Duodenal mucosa (tissue), 2 donors: ENCODE data around the gene ZSCAN20.

ENCODE experiments used
- H3K27ac ChIP-seq: one replicate; pipeline ENCODE4 v1.7.0; 2013; ENCODE audit warnings: low read depth, low read length
- H3K27me3 ChIP-seq, 2 donors: one replicate each; pipeline ENCODE4 v1.7.0; 2013; ENCODE audit warnings: low read length in 2 of 2, control low read depth in 1 of 2; ENCODE audit not compliant: insufficient read depth in 2 of 2, control insufficient read depth in 1 of 2
- H3K36me3 ChIP-seq, 2 donors: one replicate each; pipeline ENCODE4 v1.7.0; 2013; ENCODE audit warnings: low read length in 2 of 2, control low read depth in 1 of 2; ENCODE audit not compliant: insufficient read depth in 2 of 2, control insufficient read depth in 1 of 2
- H3K4me1 ChIP-seq, 2 donors: one replicate each; pipeline ENCODE4 v1.7.0; 2013; ENCODE audit warnings: low read length in 2 of 2, control low read depth in 1 of 2; ENCODE audit not compliant: insufficient read depth in 2 of 2, control insufficient read depth in 1 of 2
- H3K4me3 ChIP-seq, 2 donors: one replicate each; pipeline ENCODE4 v1.7.0; 2013; ENCODE audit warnings: low read length in 2 of 2, low read depth in 1 of 2
- H3K9ac ChIP-seq, 2 donors: one replicate each; pipeline ENCODE4 v1.7.0; 2013; ENCODE audit warnings: low read length in 2 of 2, low read depth in 1 of 2
- H3K9me3 ChIP-seq, 2 donors: one replicate each; pipeline ENCODE4 v1.7.0; 2013; ENCODE audit warnings: low read length in 2 of 2, control low read depth in 1 of 2; ENCODE audit not compliant: control insufficient read depth in 1 of 2

ZSCAN20 gene

GRCh38 chr1:33473900-33474299, 1.5 kb downstream of the ZSCAN20 start:
- Histone ChIP-seq H3K36me3 (no peaks in the 10 kb centered on the region), H3K9ac (no peak overlapping the region), H3K9me3 (no peaks in the 10 kb centered on the region), H3K4me3 (no peak overlapping the region), H3K27ac (no peak overlapping the region), H3K4me1 (peaks cover 44 to 50% of the 10 kb centered on the region in 2 donors), H3K27me3 (no peaks in the 10 kb centered on the region)

- H3K27ac ChIP-seq, result no peak overlapping the region
- H3K9ac ChIP-seq, result no peak overlapping the region
- H3K9me3 ChIP-seq, result no peaks in the 10 kb centered on the region
- no peaks in the 10 kb centered on the region for H3K27me3 ChIP-seq
- peaks cover 6 to 18% of the 10 kb centered on the region in 2 donors for H3K36me3 ChIP-seq
- peak overlapping the region; percentile 5 to 36 for H3K4me3 ChIP-seq
- peaks cover 38 to 45% of the 10 kb centered on the region in 2 donors for H3K4me1 ChIP-seq
Measured at GRCh38 chr1:33477451-33477850, 5.0 kb downstream of the ZSCAN20 start.

- peaks cover 6 to 23% of the 10 kb centered on the region in 2 donors for H3K36me3 ChIP-seq
- no peak overlapping the region for H3K9ac ChIP-seq
- H3K9me3 ChIP-seq, result no peaks in the 10 kb centered on the region
- no peaks in the 10 kb centered on the region for H3K27me3 ChIP-seq
- H3K4me3 ChIP-seq, result no peak overlapping the region
- H3K27ac ChIP-seq, result no peak overlapping the region
- H3K4me1 ChIP-seq, result peaks cover 14 to 15% of the 10 kb centered on the region in 2 donors
Measured at GRCh38 chr1:33482412-33482811, 10.0 kb downstream of the ZSCAN20 start.

GRCh38 chr1:33488624-33489023, 16.2 kb downstream of the ZSCAN20 start:
- Histone ChIP-seq H3K4me3 (no peak overlapping the region), H3K4me1 (no peaks in the 10 kb centered on the region), H3K9me3 (peaks cover 9 to 14% of the 10 kb centered on the region in 2 donors), H3K27ac (no peak overlapping the region), H3K9ac (no peak overlapping the region), H3K36me3 (peaks cover 43 to 52% of the 10 kb centered on the region in 2 donors), H3K27me3 (no peaks in the 10 kb centered on the region)

GRCh38 chr1:33494929-33495328, 22.5 kb downstream of the ZSCAN20 start:
- Histone ChIP-seq H3K27ac (no peak overlapping the region), H3K36me3 (peaks cover 47 to 50% of the 10 kb centered on the region in 2 donors), H3K9me3 (peaks cover 39 to 51% of the 10 kb centered on the region in 2 donors), H3K4me3 (no peak overlapping the region), H3K9ac (no peak overlapping the region), H3K4me1 (no peaks in the 10 kb centered on the region), H3K27me3 (no peaks in the 10 kb centered on the region)

- no peak overlapping the region for H3K27ac ChIP-seq
- H3K36me3 ChIP-seq, result peaks cover 24 to 30% of the 10 kb centered on the region in 2 donors
- H3K4me3 ChIP-seq, result no peak overlapping the region
- H3K4me1 ChIP-seq, result no peaks in the 10 kb centered on the region
- peaks cover 39 to 46% of the 10 kb centered on the region in 2 donors for H3K9me3 ChIP-seq
- no peaks in the 10 kb centered on the region for H3K27me3 ChIP-seq
- H3K9ac ChIP-seq, result no peak overlapping the region
Measured at GRCh38 chr1:33497410-33497809, 25.0 kb downstream of the ZSCAN20 start.

GRCh38 chr1:33500547-33500946, 28.1 kb downstream of the ZSCAN20 start:
- no peak overlapping the region for H3K9ac ChIP-seq
- peaks cover 0 to 5% of the 10 kb centered on the region in 2 donors for H3K36me3 ChIP-seq
- no peak overlapping the region for H3K27ac ChIP-seq
- H3K9me3 ChIP-seq, result peaks cover 11 to 19% of the 10 kb centered on the region in 2 donors
- H3K4me3 ChIP-seq, result no peak overlapping the region
- H3K4me1 ChIP-seq, result no peaks in the 10 kb centered on the region
- no peaks in the 10 kb centered on the region for H3K27me3 ChIP-seq

GRCh38 chr1:33501309-33501708, 28.9 kb downstream of the ZSCAN20 start:
- H3K4me1 ChIP-seq, result no peaks in the 10 kb centered on the region
- peaks cover 0 to 5% of the 10 kb centered on the region in 2 donors for H3K36me3 ChIP-seq
- H3K9ac ChIP-seq, result no peak overlapping the region
- H3K27me3 ChIP-seq, result no peaks in the 10 kb centered on the region
- H3K27ac ChIP-seq, result no peak overlapping the region
- H3K4me3 ChIP-seq, result no peak overlapping the region
- H3K9me3 ChIP-seq, result peaks cover 3 to 13% of the 10 kb centered on the region in 2 donors

GRCh38 chr1:33501774-33502173, 29.3 kb downstream of the ZSCAN20 start:
- H3K9ac ChIP-seq, result no peak overlapping the region
- no peak overlapping the region for H3K4me3 ChIP-seq
- H3K4me1 ChIP-seq, result no peaks in the 10 kb centered on the region
- no peak overlapping the region for H3K27ac ChIP-seq
- H3K36me3 ChIP-seq, result peaks cover 0 to 2% of the 10 kb centered on the region in 2 donors
- no peaks in the 10 kb centered on the region for H3K27me3 ChIP-seq
- H3K9me3 ChIP-seq, result peaks cover 0 to 9% of the 10 kb centered on the region in 2 donors

GRCh38 chr1:33502726-33503125, 30.3 kb downstream of the ZSCAN20 start:
- Histone ChIP-seq H3K27me3 (no peaks in the 10 kb centered on the region), H3K9ac (no peak overlapping the region), H3K9me3 (no peaks in the 10 kb centered on the region), H3K27ac (no peak overlapping the region), H3K4me1 (no peaks in the 10 kb centered on the region), H3K36me3 (no peaks in the 10 kb centered on the region), H3K4me3 (no peak overlapping the region)

GRCh38 chr1:33503506-33503905, 31.1 kb downstream of the ZSCAN20 start:
- Histone ChIP-seq H3K36me3 (no peaks in the 10 kb centered on the region), H3K27ac (no peak overlapping the region), H3K27me3 (no peaks in the 10 kb centered on the region), H3K4me3 (no peak overlapping the region), H3K9me3 (no peaks in the 10 kb centered on the region), H3K9ac (no peak overlapping the region), H3K4me1 (peaks cover 0 to 4% of the 10 kb centered on the region in 2 donors)
